OCI-LY7 (cell line): ENCODE measurements around the gene PLXNB2. TPM values are rescaled to one million over a fixed set of nuclear protein-coding genes. Genes with fewer than 3 reads are reported as not detected.

Source experiments
- BruUV-seq: library from RNA; stranded (reverse); fragments of 400-500 nt; replicated peaks from 2 replicates; lab custom pipeline; 2021; lab: Mats Ljungman, UMichigan
- CTCF ChIA-PET: fragments of 300-600 bp; sonication (Branson Sonifier 250); formaldehyde crosslinking; loops from one replicate; lab custom pipeline; 2022; ENCODE audit warnings: antibody characterized with exemption; ENCODE audit not compliant: unreplicated experiment; lab: Charles Lee
- POLR2A ChIA-PET: fragments of 300-600 bp; sonication (Branson Sonifier 250); formaldehyde crosslinking; loops from one replicate; lab custom pipeline; 2022; ENCODE audit warnings: antibody characterized with exemption; lab: Charles Lee
- DNase-seq: peaks from one replicate; pipeline ENCODE4 v3.0.0-alpha.2; 2015; ENCODE audit warnings: low spot score
- H2AFZ ChIP-seq: fragments of 200-600 bp; sonication (generic), shearing (Covaris generic); 2 replicates; pipeline ENCODE4 v1.6.1; 2014; ENCODE audit warnings: mild to moderate bottlenecking, antibody characterized with exemption, low read length, moderate library complexity
- H3K27ac ChIP-seq: fragments of 200-600 bp; sonication (generic); 2 replicates; pipeline ENCODE4 v1.5.1; 2014; ENCODE audit warnings: mixed run types, low read depth, mild to moderate bottlenecking, moderate library complexity, low read length, inconsistent platforms; ENCODE audit not compliant: poor library complexity, severe bottlenecking
- H3K36me3 ChIP-seq: fragments of 200-600 bp; sonication (generic); 2 replicates; pipeline ENCODE4 v1.6.1; 2014; ENCODE audit warnings: mild to moderate bottlenecking, antibody characterized with exemption, low read length, moderate library complexity, mixed read lengths; ENCODE audit not compliant: insufficient read depth
- H3K4me1 ChIP-seq: fragments of 200-600 bp; sonication (generic); 2 replicates; pipeline ENCODE4 v1.5.1; 2014; ENCODE audit warnings: mild to moderate bottlenecking, low read length; ENCODE audit not compliant: insufficient read depth, poor library complexity, severe bottlenecking
- H3K4me2 ChIP-seq: fragments of 200-600 bp; sonication (generic); 2 replicates; pipeline ENCODE4 v1.6.1; 2014; ENCODE audit warnings: mild to moderate bottlenecking, low read length
- H3K4me3 ChIP-seq: fragments of 200-600 bp; sonication (generic); 2 replicates; pipeline ENCODE4 v1.5.1; 2014; ENCODE audit warnings: mild to moderate bottlenecking, low read depth, low read length; ENCODE audit not compliant: poor library complexity, severe bottlenecking
- H3K79me2 ChIP-seq: fragments of 200-600 bp; sonication (generic); 2 replicates; pipeline ENCODE4 v1.6.1; 2016; ENCODE audit warnings: low read depth, mild to moderate bottlenecking, low read length, moderate library complexity, mixed read lengths; ENCODE audit not compliant: insufficient read depth
- H3K9me2 ChIP-seq: fragments of 200-600 bp; sonication (generic); 2 replicates; pipeline ENCODE4 v1.6.1; 2016; ENCODE audit warnings: mild to moderate bottlenecking, low read length, mixed read lengths; ENCODE audit not compliant: insufficient read depth
- H3K9me3 ChIP-seq: fragments of 200-600 bp; sonication (generic); 2 replicates; pipeline ENCODE4 v1.6.1; 2014; ENCODE audit warnings: mild to moderate bottlenecking, mixed run types, low read length, mixed read lengths
- H4K20me1 ChIP-seq: fragments of 200-600 bp; sonication (generic); 2 replicates; pipeline ENCODE4 v1.6.1; 2014; ENCODE audit warnings: mild to moderate bottlenecking, antibody characterized with exemption, low read length, moderate library complexity, mixed read lengths; ENCODE audit not compliant: insufficient read depth
- CTCF ChIP-seq: fragments of 200-600 bp; sonication (generic); conservative IDR thresholded peaks from 2 replicates; pipeline ENCODE4 v1.5.1; 2014; ENCODE audit warnings: mild to moderate bottlenecking, antibody characterized with exemption, low read length, moderate library complexity, mixed read lengths
- EZH2phosphoT487 ChIP-seq: fragments of 200-600 bp; sonication (generic); IDR thresholded peaks from 2 replicates; pipeline ENCODE4 v1.6.1; 2018; ENCODE audit warnings: low read depth, borderline replicate concordance, mild to moderate bottlenecking, mixed run types, antibody characterized with exemption, low read length, moderate library complexity, mixed read lengths
- intact Hi-C: fragments of 100-400 bp; cut with micrococcal nuclease; formaldehyde crosslinking; loops from one replicate; pipeline ENCODE4 v1.10.0; 2022; ENCODE audit not compliant: unreplicated experiment
- total RNA-seq, 2 experiments: library from RNA; depleted of rRNA in 1 of 2; stranded (reverse); fragments of >200 nt in 1 of 2; shearing (Covaris generic) in 1 of 2; gene quantifications; 2 replicates each; pipeline ENCODE4 v1.2.3, GENCODE V29; 2014 to 2022

The PLXNB2 gene
- total RNA-seq, 2 experiments from 2014 or later: 10.7 to 39.2 TPM

GRCh38 chr22:50266994-50267393 lies 40.5 kb downstream of the PLXNB2 start:
- H3K79me2 ChIP-seq: no peaks in the 10 kb centered on the region
- TF ChIP-seq EZH2phosphoT487 (no peak), CTCF (no peak)
- H3K36me3 ChIP-seq: no peaks in the 10 kb centered on the region
- H3K4me3 ChIP-seq: no peak overlapping the region
- no peak overlapping the region for H3K4me2 ChIP-seq
- no peaks in the 10 kb centered on the region for H4K20me1 ChIP-seq
- no peaks in the 10 kb centered on the region for H3K9me3 ChIP-seq
- POLR2A ChIA-PET: no interaction called here
- no peaks in the 10 kb centered on the region for H3K9me2 ChIP-seq
- H2AFZ ChIP-seq: no peak overlapping the region
- peaks cover 54% of the 10 kb centered on the region for H3K4me1 ChIP-seq
- CTCF ChIA-PET: interaction anchor here (0.6 kb wide), 1 partner anchor 102 kb away, joined by 3 read pairs; no protein-coding TSS in a partner anchor
- BruUV-seq: no TSS peak
- no peak for DNase-seq
- intact Hi-C loops: no loop called here
- no peak overlapping the region for H3K27ac ChIP-seq

DNA sequence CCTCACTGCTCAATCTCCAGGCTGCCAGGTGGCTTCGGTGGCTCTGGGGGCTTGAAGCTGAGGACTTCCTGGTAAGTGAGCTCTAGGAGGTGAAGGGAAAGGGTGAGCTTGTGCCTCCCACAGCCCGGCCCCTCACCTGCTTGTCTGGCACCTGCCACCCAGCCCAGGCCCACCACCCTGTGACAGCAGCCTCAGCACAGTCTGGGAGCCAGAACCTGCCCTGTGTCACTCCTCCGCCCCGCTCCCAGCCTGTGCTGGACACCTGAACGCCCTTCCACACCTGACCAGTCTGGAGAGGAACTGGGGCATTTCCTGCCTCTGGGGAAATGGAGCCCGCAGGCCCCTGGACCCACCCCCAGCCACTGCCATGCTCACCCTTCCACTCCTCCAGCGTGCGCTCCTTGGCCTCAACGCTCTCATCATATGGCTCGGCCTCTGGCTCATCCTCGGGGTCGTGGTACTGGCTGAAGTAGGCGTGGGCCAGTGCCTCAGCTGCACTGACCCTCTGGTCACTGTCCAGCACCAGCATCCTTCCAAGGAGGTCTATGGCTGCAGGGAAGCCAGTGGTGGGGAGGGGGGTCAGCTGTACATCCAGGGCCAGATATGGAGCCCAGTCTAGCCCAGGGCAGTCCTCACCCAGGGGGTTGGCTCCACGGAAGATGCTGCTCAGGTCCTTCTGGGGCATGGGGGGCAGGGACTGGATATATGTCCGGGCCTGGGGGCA lies 42.3 kb downstream of the PLXNB2 start:
- Histone ChIP-seq H3K9me3 (no peaks in the 10 kb centered on the region), H3K36me3 (no peaks in the 10 kb centered on the region), H3K79me2 (peaks cover 9% of the 10 kb centered on the region), H2AFZ (no peak overlapping the region), H3K4me1 (peaks cover 45% of the 10 kb centered on the region), H3K4me3 (no peak overlapping the region), H4K20me1 (no peaks in the 10 kb centered on the region), H3K9me2 (no peaks in the 10 kb centered on the region), H3K27ac (no peak overlapping the region), H3K4me2 (no peak overlapping the region)
- DNase-seq: no peak
- ChIA-PET CTCF (no interaction called here), POLR2A (no interaction called here)
- no TSS peak for BruUV-seq
- intact Hi-C loops: no loop called here
- TF ChIP-seq CTCF (no peak), EZH2phosphoT487 (no peak)

DNA sequence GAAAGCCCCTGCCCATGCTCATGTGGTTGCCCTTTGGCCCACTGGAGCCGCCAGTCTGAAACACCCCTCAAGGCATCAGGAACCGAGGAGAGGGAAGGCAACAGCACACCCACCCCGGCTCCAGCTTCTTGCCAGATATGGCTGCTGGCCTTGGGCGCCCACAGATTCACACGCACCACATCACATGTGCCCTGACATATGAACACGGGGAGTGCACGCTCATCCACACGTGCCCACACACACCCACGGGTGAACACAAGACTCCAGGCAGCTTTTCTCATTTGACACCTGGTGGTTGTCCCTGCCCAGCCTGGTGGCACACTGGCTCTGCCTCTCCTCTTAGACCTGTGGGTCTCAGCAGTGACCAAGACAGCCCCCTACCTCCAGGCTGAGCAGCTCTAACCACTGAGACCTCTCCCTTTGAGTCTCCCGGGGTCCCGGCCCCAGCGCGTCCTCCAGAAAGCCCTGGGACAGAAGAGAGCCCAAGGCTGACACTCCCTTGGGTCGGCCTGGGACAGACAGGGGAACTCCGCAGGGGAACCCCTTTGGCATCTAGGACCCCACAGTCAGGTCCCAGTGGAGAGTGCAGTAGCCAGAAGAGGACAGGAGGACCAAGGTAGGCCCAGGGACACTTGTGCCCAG lies 43.2 kb downstream of the PLXNB2 start:
- DNase-seq: no peak
- Histone ChIP-seq H4K20me1 (no peaks in the 10 kb centered on the region), H3K9me2 (no peaks in the 10 kb centered on the region), H3K9me3 (no peaks in the 10 kb centered on the region), H2AFZ (no peak overlapping the region), H3K27ac (no peak overlapping the region), H3K4me1 (peaks cover 42% of the 10 kb centered on the region), H3K4me2 (no peak overlapping the region), H3K36me3 (no peaks in the 10 kb centered on the region), H3K79me2 (peaks cover 15% of the 10 kb centered on the region), H3K4me3 (no peak overlapping the region)
- no peak for TF ChIP-seq CTCF
- TF ChIP-seq EZH2phosphoT487: no peak
- CTCF ChIA-PET: interaction anchor here (0.6 kb wide), 1 partner anchor 40 kb away, joined by 3 read pairs; no protein-coding TSS in a partner anchor
- BruUV-seq: no TSS peak
- intact Hi-C loops: no loop called here
- POLR2A ChIA-PET: no interaction called here
